GM19395 (cell line): ENCODE measurements around the gene ATP2C2.

Source experiments
- ATAC-seq: cut with Tn5 transposase; IDR thresholded peaks from one replicate; pipeline ENCODE4 v1.9.1; 2021; ENCODE audit warnings: mild to moderate bottlenecking, moderate library complexity; ENCODE audit not compliant: unreplicated experiment

ATP2C2 gene

DNA sequence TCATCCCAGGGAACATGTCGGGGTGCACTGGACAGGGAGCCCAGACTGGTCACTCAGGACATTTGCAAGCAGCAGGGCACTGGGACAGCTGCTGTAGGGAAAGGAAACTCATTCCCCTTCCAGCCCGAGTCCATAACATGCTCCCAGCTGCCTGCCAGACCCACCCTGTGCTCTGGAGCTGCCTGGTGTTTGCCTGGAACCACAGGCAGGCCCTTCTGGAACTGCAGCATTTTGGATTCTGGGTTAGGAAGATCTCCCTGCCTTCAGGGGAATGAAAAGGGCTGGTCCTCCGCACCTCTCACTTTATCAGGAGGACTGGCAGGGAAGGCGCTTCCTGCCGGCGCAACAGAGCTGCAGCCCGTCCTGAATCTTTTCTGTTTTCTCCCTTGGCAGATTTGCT, 94.9 kb downstream of the ATP2C2 start:
- ATAC-seq: no peak

- no peak for ATAC-seq
Observed at GRCh38 chr16:84464116-84464515, 95.8 kb downstream of the ATP2C2 start.

DNA sequence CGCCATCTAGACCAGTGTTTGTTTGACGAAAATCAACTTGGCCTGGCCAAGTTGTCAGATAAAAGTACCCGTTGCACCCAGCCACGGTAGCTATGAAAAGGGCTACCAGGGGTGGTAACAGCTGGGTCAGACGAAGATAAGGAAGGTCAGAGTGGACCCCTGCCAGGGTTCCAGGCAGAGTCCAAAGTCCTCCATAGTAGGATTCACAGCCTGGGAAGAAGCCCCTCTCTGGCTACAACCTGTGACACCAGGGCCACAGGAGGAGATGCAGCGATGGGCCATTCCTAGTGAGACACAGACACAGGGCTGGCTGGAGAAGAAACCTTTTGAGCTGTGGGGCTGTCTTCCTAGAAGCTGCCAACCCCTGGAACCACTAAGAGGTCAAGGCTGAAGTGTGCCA, 96.8 kb downstream of the ATP2C2 start:
- no peak for ATAC-seq

GRCh38 chr16:84466692-84467091, 98.4 kb downstream of the ATP2C2 start:
- ATAC-seq: no peak

DNA sequence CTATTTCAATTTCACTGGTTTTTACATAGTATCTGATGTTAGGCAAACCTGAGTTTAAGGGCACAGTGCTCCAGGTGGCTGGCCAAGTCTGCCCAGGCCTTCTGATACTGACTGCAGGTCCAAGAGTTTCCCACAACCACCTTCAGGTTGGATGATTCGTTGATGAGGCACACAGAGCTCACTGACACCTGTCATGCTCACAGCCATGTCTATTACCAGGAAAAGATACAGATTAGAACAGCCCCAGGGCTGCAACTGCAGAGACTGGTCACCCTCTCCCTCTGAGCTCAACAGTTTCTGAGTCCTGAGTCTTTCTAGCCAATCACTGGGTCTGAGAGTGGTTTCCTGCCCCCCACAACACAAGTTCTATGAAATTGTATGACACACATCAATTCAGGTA, 98.9 kb downstream of the ATP2C2 start:
- no peak for ATAC-seq

DNA sequence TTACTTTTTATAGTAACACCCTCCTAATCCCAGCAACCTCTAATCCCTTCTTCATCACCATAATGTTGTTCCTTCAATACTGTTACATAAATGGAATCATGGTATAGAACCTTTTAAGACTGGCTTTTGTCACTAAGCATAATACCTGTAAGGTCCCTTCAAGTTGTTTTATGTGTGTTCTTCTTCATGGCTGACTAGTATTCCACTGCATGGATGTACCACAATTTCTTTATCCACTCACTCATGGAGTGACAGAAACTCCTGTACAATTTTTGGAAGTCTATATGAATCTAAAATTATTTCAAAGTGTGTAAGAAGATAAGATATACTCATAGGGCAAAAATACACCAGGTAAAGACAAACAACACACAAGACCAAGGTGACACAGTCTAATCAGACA, 99.4 kb downstream of the ATP2C2 start:
- no peak for ATAC-seq

DNA sequence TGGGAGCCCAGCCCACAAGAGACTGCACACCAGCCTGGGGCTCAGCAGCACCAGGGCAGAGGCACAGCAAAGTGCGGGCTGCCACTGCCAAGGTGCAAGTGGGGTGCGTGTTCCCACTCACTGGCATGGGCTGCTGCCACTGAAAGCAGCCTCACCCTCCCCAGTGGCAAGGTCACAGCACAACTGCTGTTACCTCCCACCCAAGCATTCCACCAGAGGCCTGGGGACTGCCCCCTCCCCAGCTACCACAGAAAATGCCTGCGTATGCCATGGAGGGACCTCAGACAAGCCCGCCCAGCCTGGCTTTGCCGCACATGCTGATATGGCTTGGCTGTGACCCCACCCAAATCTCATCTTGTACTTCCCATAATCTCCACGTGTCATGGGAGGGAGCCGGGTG, 103.0 kb downstream of the ATP2C2 start:
- no peak for ATAC-seq

- no peak for ATAC-seq
Observed at GRCh38 chr16:84471966-84472365, 103.6 kb downstream of the ATP2C2 start.

GRCh38 chr16:84475643-84476240, 107.4 kb downstream of the ATP2C2 start:
- ATAC-seq: no peak

- no peak for ATAC-seq
Observed at GRCh38 chr16:84476401-84476800, 108.1 kb downstream of the ATP2C2 start.

DNA sequence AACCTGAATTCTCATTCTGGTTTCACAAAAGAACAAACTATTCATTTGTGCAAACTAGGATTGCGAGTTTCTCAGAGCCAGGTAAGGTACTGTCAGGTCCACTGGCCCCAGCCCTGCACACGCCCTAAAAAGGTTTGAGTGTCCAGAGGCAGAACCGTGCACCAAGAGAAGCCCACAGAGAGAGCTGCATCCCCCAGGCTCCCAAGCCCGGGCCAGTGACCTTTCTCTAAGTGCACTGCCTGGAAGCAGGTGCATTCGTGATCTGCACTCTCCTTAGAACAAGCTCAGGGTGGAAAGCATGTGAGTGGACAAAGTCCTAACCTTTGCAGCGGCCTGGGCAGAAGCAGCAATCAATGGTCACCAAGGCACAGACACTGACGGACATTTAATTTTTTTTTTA, 109.3 kb downstream of the ATP2C2 start:
- ATAC-seq: no peak

- no peak for ATAC-seq
Observed at GRCh38 chr16:84478172-84478947, 110.0 kb downstream of the ATP2C2 start.

DNA sequence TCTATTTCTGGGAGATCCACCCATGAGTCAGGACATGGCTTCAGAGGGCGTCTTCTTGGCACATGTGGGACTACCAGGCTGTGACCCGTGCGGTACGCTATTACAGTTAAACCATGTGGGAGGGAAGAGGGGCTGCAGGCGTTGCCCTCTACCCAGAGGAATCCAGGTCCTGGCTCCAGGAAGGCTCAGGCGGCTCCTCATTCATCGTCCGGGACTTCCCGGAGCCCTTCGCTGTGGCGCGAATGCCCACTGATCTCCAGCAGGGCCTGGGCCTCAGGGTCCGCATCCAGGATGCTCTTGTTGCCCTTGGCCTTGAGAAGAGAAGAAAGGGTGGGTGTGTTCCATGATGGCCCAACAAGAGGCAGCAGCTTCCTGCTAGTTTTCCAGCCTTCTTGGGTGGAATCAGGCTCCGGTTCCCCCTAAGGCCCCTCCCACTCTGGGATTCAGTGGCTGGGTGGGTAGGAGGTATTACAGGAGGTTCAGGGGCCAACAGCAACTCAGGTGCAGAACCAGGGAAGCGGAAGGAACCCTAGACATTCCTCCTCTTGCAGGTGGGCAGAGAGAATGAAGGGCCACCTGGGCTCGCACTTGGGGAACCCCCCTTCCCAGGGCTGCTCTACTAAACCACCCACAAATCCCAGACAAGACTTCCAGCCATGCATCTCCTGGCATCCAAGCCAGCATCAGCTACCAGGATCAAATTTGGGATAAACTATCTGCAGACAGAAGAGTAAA, 111.5 kb downstream of the ATP2C2 start:
- ATAC-seq: no peak

- no peak for ATAC-seq
Observed at GRCh38 chr16:84481051-84481735, 112.9 kb downstream of the ATP2C2 start.

GRCh38 chr16:84482001-84482891, 113.9 kb downstream of the ATP2C2 start:
- no peak for ATAC-seq

DNA sequence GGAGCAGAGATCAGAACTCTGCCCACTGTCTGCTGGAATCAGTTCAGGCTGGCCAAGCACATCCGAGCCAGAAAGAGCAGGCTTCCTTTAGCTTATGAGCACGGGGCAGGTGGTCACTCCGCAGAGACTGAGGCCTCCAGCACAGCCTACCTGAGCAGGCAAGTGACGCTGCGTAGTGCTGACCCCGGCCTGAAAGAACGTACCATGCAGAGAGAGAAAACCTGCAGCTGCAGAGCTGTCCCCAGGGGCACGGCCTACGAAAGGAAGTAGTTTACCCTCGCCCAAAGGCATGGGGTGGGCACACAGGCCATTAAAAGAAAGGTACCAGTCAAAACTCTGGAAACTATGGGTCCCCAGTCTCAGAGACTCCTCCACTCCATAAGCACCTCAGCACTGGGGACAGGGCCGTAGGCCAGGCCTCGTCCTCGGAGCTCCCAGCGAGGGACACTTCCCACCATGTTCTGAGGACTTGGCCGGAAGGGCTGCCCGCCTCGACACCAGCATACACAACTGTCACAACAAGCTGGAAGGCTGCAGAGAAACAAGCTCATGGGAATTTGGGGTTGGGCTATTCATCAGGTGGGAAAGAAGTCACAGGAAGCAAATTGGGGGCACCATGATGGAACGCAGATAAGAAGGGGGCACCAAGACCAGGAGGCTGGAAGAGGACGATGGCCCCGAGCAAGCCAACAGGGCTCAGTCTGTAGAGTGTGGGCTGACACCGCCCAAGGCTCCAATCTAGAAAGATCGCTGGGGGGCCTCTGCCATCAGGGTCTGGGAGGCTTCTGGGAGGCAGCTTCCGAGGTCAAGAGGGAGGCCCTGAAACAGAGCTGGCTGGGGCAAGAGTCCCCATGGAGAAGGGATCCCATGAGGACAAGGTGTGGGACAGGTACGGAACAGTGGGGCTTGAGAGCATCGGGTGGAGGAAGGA, 114.9 kb downstream of the ATP2C2 start:
- no peak for ATAC-seq

GRCh38 chr16:84483882-84484565, 115.7 kb downstream of the ATP2C2 start:
- no peak for ATAC-seq

DNA sequence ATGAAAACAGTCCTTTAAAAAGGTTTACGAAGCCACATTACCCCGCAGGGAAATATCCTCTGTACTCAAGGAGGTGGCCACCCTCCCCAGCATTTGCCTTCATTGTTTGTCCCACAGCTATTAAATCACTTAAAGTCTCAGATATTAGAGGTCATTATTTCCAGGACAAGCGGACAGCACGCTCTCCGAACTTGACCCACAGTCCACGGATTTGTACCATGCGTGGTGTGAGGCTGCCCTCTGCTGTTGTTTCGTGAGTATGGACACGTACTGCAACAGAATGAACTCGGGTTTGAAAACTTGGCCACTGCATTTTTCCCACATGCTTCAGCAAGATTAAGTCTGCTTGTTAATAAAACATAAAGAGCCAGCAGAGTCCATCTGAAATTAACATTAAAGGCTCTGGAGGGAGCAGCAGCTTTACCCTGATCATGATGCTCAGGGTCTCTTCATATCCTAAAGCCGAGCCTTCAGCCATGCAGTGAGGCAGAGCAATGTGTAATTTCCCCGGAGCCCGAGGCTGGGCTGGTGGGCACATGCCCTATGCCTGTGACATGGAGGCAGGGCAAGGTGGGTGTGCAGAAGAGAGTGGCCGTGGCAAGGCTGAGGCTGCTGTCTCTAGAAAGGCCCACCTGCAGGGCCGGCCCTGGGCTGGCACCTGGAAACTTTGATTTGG, 116.4 kb downstream of the ATP2C2 start:
- no peak for ATAC-seq
